GM18526 (cell line): ENCODE results near the gene ZBTB8A.

ENCODE experiments used
- POLR2A ChIP-seq: IDR thresholded peaks from 3 replicates; pipeline ENCODE4 v1.6.1; 2011; ENCODE audit not compliant: insufficient read length; ENCODE audit errors: extremely low read depth

ZBTB8A gene

GRCh38 chr1:32632829-32633228, 93.6 kb downstream of the ZBTB8A start:
- no peak for TF ChIP-seq POLR2A

- TF ChIP-seq POLR2A, result no peak
Measured at GRCh38 chr1:32635508-32636277, 96.5 kb downstream of the ZBTB8A start.

DNA sequence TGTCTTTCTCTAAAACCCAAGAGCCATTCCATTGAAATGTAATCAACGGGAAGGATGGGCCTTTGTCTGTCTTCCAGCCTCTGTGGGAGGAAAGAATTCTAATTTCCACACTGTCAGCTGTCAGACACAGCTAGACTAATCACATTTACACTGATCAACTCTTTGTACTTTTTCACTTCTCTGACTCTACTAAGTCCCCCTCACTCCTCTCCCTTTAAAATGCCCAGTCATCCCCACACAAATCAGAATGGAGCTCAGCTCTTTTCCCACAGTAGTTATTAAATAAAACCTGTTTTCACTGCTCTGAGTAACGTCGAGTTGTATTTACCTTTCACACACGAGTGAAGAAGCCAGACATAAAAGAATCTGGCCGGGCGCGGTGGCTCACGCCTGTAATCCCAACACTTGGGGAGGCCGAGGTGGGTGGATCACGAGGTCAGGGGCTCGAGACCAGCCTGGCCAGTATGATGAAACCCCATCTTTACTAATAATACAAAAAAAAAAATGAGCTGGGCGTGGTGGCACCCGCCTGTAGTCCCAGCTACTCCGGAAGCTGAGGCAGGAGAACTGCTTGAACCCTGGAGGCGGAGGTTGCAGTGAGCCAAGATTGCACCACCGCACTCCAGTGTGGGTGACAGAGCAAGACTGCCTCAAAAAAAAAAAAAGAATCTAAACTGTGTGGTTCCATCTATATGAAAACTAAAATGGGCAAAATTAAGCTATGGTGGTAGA, 97.9 kb downstream of the ZBTB8A start:
- no peak for TF ChIP-seq POLR2A

DNA sequence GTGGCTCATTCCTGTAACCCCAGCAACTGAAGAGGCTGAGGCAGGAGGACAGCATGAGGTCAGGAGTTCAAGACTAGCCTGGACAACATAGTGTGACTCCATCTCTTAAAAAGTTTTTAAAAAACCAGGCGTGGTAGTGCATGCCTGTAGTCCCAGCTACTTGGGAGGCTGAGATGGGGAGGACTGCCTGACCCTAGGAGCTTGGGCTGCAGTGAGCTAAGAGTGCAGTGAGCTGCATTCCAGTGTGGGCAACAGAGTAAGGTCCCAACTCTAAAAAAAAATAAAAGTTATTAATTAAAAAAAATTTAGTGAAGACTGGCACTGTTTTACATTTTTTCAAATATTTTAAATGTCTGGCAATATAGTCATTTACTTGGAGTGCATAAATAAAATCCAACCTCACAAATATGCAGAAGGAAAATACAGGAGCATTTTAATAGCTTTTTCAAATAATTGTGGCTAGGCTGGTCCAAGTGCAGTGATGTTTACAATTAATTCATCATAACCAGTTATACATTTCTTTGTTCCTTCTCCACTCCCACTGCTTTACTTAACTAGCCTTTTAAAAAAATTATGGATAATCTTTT, 100.4 kb downstream of the ZBTB8A start:
- TF ChIP-seq POLR2A, result no peak

DNA sequence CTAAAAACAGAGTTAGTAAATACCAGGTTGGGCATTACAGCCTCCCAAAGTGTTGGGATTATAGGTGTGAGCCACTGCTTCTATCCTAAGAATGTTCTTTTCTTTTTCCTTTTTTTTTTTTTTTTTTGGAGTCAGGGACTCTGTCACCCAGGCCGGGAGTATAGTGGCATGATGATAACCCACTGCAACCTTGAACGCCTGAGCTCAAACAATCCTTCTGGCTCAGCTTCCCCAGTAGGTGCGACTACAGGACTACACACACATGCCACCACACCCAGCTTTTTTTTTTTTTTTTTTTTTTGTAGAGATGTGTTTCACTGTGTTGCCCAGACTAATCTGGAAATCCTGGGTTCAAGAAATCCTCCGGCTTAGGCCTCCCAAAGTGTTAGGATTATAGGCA, 105.2 kb downstream of the ZBTB8A start:
- TF ChIP-seq POLR2A, result no peak

DNA sequence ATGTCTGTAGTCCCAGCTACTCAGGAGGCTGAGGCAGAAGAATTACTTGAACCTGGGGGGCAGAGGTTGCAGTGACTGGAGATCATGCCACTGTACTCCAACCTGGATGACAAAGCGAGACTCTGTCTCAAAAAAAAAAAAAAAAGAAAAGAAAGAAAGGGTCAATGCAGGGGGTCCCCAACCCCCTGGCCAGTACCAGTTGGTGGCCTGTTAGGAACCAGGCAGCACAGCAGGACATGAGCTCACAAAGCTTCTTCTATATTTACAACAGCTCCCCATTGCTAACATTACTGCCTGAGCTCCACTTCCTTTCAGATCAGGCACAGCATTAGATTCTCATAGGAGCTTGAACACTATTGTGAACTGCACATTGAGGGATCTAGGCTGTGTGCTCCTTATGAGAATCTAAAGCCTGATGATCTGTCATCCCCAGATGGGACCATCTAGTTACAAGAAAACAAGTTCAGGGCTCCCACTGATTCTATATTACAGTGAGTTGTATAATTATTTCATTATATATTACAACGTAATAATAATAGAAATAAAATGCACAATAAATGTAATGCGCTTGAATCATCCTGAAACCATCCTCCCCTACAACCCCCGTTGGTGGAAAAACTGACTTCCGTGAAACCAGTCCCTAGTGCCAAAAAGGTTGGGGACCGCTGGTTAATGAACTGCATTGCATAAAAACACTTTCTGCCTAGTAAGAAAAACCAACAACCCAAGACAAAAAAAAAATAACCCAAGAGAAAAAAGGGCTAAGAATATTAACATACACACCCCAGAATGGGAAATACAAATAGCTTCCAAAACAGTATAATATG, 108.3 kb downstream of the ZBTB8A start:
- TF ChIP-seq POLR2A, result no peak

GRCh38 chr1:32650248-32650751, 111.1 kb downstream of the ZBTB8A start, which contains the start of gene ZBTB8OS:
Gene ZBTB8OS (minus strand): TSS chr1:32650550. CDS start chr1:32650529, 21 bp downstream.
- TF ChIP-seq POLR2A, result peak; percentile 81

DNA sequence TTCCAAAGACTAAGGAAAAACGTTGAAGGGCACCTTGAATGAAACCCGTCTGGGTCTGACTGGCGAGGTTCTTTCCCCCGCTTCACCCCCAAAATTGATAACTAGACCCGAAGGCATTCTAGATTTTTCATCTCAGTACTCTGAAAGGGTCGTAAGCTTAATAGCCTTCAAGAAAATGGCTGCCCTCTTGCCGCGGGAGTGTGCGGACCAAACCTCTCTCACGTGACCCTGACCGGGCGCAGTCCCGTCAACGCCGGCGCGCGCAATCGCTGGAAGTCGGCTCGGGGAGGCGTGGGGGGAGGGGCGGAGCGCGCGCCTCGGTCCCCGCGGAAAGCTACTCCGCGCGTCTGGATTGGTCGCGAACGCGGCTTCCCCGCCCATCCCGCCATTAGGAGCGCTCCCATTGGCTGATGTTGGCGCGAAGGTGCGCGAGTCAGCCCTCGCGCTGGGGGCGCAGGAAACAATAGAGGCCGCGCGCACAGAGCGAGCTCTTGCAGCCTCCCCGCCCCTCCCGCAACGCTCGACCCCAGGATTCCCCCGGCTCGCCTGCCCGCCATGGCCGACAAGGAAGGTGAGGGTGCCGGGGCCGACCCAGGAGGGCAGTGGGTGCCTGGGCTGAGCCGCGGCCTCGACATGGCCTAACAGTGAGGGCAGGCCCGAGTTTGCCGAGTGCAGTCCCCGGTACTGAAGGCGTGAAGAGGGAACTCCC, 111.7 kb downstream of the ZBTB8A start, which contains the start of gene RBBP4:
Gene RBBP4 (plus strand): TSS at position 457 of the 709 bp plus-strand sequence. CDS start 99 bp downstream, at position 556.
- peak; percentile 74 for TF ChIP-seq POLR2A

GRCh38 chr1:32651461-32652073, 112.3 kb downstream of the ZBTB8A start:
- peak; percentile 25 for TF ChIP-seq POLR2A

- no peak for TF ChIP-seq POLR2A
Measured at GRCh38 chr1:32652244-32652962, 113.2 kb downstream of the ZBTB8A start.
